ENCODE data around the gene AURKAIP1.
A peak's percentile ranks its signal among the peaks of the same experiment; 100 is the strongest.

The AURKAIP1 gene

DNA sequence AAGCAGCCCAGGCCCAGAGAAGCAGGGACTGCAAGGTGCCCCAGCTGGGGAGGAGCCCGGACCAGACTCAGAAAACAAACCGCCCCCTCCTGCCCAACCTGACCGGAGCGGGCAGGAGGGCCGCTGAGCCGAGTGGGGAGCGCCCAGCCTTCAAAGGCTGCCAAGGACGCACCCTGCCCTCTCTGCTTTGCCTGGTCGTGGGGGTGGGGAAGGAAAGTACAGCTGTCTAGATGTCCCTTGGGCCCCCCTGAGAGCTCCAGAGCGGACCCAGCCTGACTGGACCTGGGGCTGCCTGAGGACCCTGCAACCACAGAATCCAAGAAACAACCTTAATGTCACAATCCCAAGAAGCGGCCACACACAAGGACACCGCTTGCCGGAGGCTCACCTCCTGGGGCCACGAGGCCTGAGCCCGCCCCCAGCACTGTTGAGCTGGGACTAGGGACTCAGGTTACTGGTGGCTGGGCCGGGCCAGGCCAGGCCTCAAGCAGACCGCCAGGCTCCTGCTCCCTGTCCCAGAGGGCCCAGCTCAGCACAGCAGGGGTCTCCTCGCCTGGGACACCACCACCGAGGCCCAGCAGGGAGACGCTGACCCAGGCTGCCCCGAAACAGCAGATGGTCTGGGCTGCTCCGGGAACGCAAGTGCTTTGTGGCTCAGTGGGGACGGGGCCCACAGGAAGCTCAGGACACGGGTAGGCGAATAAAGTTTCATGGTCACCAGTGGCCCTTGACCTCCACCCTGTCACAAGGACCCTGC lies 27.2 kb downstream of the AURKAIP1 start:
- no peak for DNase-seq (ENCODE audit: low read depth in 3 of 3)

DNA sequence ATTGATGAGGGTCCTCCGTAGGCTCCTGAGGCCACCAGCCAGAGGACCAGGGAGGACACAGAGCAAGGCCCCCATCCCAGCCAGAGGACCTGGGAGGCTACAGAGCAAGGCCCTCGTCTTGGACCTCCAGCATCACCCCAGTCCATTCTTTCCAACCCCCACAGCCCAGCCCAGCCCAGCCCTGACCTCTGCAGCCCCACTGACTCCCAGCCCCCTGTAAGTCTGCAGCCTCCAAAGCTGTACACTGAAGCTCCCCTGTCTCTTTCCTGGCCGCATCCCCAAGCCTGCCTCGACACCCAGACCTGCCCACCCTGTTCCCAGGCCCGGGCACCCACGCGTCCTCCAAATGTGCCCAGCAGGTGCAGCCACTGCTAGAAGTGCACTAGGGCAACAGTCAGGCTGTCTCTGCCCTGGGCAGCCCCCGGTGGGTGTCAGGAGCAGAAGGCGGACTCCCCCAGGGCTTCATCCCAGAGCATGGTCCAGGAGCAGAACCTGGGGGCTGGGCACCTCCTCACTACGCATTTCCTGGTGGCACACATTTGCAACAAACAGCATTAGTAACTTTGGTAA lies 27.9 kb downstream of the AURKAIP1 start:
- DNase-seq (ENCODE audit: low read depth in 3 of 3): no peak

DNA sequence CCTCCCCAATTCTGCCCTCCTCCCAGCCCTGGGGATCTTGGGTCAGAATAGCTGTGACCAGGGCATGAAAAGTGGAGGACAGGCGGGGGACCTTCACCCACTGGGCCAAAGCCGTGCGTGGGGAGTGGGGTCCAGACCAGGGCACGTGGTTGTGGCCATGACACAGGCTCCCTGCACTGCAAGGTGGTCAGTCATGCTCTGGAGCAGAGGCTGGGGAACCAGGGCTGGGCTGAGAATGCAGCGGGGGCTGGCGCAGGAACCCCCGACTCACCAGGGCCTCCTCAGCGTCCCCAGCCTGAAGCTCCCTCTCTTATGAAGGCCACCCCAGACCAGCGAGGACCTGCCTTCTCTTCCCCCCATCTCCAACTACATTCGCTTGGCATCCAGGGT lies 28.5 kb downstream of the AURKAIP1 start:
- no peak for DNase-seq (ENCODE audit: low read depth in 3 of 3)

DNA sequence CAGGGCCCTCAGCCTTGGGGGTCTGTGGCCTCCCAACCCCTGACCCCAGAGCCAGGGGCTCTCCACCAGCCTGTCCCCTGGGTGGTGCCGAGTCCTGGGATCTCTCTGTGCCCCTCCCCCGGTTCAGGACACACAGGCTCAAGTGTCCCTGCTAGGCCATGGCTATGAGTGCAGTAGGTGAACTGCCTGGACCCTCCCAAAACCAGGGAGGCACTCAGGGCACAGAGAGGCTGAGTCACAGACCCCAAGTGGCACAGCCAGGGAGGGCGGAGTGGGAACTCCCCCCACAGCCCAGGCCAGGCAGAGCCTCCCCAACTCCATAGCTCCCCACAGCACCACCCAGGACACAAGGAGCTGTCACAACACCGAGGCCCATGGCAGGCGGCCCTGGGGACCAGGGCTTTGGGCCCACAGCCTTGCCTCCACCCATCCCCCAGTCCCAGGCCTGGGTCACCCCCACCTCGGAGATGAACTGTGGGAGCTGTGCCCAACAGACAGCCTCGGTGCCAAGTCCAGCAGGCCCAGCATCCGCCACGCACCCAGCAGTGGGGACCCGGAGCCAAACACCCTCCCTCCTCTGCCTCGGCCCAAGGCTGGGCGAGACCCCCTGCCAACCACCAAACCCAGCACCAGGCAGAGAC lies 29.0 kb downstream of the AURKAIP1 start:
- DNase-seq (ENCODE audit: low read depth in 3 of 3): no peak

DNA sequence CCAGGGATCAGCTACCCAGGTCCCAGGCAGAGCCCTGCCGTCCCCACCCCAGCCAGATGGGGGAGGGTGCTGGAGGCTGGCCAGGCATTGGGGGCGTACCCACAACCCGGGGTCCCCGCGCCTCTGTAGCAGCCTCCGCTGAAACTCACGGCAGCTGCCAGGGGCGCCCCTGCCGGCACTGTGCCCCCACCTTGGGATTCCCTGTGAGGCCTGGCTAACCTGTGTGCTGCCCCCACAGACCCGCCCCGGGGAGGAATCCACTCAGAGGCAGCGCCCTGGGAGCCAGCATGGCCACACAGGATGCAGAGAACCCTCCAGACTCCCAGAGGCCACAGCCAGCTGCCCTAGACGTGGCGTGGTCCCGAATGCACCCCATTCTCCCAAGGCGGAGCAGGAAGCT lies 29.6 kb downstream of the AURKAIP1 start:
- no peak for DNase-seq (ENCODE audit: low read depth in 3 of 3)

DNA sequence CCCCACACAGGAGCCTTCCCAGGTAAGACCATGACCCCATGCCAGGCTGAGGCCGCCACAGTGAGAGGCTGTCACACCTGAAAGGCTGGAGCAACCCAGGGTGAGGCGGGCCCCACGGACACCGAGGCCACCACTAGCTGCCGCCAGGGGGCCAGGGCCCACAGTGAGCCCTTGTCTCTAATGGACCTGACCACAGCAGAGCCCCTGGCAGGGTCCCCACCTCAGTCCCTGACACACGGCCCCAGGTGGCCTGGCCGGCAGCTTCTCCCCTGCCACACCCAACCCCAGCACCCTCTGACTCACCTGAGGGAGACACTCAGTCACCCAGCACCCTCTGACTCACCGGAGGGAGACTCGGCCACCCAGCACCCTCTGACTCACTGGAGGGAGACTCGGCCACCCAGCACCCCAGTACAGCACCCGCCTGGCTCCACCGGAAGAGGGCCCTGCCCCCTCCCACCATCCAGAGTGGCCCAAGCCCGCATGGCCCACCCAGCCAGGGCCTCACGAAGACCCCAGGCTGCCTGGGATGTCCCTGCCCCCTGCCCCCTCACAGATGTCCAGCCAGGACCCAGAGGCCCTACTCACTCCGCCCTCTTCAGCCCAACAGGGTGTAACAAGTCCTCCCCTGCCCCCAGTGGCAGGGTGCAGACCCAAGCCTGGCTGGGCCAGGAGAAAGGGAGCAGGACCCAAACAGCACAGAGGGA lies 30.2 kb downstream of the AURKAIP1 start:
- peak; percentile 39 to 55 (median 44) for DNase-seq (ENCODE audit: low read depth in 3 of 3)

DNA sequence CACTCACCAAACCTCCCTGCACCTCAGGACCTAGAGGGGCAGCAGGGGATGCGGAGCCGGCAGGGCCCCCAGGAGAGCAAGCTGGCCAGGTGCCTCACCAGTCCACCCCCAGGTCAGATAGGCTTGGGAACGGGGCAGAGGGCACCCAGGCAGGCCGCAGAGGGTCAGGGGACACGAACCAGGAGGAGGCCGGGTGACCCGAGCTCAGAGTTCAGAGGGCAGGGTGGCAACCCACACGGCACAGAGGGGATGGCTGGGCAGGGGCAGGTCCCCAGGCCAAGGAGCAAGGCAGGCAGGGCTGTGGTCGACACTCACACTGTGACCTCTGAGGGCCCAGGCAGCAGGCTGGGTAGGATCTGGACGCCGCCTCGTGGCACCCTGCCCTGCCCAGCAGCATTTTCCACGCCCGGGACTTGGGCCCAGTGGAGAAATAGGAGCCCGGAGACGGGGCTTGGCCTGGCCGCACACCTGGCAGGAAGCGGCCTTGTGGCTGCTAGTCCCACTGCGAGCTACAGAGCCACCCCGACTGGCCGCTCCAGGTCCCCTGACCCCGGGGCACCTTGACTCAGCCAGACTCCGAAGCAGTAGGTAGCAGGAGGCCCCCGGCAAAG lies 31.1 kb downstream of the AURKAIP1 start:
- DNase-seq (ENCODE audit: low read depth in 3 of 3): no peak

DNA sequence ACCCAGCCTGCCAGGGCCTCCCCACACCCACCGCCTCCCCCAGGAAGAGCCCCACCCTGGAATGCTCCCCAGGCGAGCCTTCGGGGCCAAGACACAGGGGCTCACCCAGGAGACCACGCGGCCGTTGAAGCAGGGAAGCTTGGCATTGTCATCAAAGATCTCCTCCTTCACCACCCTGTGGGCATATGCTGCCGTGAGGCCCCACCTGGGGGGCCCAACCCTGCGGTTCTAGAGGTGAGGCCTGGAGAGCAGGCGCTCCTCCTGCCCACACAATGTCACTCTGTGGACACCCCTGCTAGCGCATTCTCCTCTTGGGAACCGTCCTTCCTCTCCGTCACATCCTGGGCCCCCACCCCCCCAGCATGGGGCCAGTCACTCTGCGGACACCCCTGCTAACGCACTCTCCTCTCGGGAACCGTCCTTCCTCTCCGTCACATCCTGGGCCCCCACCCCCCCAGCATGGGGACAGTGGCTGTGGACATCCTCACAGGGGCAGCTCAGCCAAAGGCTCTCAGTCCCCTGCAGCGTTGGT lies 32.4 kb downstream of the AURKAIP1 start:
- no peak for DNase-seq (ENCODE audit: low read depth in 3 of 3)

DNA sequence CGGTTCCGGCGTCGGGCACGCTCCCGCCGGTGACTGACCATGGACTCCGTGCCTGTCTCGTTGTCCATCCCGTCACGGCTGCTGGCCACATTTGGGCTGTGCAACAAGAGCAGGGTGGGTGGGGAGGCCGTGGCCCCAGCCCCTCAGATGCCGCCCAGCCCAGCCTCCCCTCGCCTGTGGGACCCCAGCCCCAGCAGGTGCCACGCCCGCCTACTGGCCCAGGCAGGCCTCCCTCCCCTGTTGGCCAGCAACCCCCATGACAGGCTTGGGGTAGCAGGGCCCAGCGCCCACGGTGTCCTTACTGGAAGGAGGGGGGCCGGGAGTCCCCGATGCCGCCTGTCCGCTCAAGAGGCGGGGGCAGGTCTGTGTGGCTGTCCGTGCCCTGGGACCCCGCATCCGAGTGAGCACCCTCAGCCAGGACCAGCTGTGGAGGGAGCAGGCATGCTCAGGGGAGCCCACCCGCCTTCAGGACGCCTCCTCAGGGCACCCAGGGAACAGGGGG lies 32.9 kb downstream of the AURKAIP1 start:
- no peak for DNase-seq (ENCODE audit: low read depth in 3 of 3)

DNA sequence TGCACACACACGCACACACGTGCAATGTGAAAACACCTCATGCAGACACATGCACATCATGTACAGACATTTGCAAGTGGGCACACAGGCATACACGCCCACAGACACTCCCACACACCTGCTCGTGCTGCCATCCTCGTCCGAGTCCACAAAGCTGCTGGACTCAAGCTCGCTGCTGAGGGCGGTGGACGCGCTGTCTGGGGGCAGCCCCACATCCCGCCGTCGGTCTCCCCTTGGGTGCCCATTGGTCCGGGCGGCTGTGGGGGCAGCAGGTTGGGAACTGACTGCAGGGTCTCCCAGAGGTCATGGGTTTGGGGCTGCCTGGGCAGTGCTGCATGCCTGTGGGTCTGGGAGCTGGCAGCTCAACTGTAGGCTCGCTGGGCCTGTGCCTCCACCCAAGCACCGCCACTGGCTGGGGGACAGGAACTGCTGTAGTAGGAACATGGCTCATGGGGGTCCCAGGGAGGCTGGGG lies 33.4 kb downstream of the AURKAIP1 start:
- DNase-seq (ENCODE audit: low read depth in 3 of 3): no peak

DNA sequence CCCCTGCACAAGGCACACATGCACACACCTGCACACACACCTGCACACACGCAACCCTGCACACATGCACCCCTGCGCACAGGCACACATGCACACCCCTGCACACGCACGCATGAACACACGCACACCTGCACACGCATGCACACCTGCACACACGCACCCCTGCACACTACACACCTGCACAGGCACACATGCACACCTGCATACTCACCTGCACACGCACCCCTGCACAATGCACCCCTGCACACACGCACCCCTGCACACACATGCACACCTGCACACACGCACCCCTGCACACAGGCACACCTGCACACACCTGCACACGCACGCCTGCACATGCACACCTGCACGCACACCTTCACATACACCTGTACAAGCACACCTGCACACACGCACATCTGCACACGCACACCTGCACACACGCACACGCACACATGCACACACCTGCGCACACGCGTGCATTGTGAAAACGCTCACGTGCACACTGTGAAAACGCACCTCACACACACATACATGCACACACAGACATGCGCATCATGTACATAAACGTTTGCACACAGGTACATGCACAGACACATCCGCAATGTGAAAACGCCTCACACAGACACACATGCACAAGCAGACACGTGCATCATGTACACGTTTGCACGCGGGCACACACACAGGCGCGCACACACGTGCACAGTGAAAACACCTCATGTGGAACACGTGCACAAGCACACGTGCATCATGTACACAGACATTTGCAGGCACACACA lies 34.0 kb downstream of the AURKAIP1 start:
- no peak for DNase-seq (ENCODE audit: low read depth in 3 of 3)

DNA sequence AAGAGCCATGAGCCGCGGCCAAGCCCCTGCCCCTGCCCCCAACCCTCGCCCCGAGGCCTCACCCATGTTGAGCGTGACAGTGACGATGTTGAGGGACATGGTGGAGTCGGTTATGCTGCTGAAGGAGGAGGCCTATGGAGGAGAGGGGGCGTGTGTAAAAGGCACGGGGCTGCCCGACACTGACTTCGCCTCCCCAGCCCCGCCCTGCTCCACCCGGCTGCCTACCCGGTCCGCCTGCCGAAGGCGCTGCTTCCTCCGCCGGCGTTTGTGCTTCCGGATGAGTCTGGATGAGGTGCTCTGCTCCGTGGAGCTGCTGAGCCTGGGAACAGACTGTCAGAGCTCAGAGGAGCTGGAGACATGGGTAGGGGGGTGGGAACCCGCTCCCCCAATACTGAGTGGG lies 34.8 kb downstream of the AURKAIP1 start:
- no peak for DNase-seq (ENCODE audit: low read depth in 3 of 3)

DNA sequence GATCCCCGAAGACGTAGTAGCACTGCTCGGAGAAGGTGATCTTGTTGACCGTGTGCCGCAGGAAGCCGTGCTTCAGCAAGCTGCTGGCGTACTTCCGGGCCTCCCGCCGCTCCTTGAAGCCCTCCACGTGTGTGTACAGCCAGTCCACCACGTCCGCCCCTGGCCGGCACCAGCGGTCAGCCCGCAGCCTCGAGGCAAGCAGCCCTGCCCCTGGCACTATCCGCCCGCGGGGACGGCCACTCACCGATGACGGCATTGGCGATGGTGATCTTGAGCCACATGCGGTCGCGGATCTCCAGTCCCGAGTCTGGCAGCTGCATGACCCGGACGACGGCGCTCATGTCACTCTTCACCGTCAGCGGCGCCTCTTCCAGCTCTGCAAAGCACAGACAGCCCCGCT lies 36.7 kb downstream of the AURKAIP1 start:
- no peak for DNase-seq (ENCODE audit: low read depth in 3 of 3)

DNA sequence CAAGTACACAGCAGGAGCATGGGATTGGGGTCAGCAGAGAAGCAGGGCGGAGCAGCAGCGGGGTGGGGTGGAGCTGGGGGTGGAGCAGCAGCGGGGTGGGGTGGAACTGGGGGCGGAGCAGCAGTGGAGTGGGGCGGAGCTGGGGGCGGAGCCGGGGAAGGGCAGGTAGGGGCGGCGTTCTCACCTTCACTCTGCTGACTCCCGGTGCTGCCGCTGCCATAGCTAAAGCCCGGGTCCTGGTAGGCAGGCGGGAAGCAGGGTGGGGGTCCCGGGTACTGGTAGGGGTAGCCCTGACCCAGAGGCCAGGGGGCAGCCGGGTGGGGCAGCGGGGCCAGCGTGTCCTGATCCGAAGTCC lies 37.2 kb downstream of the AURKAIP1 start:
- peak in 1 of 3 donors; percentile 41 for DNase-seq (ENCODE audit: low read depth in 3 of 3)

DNA sequence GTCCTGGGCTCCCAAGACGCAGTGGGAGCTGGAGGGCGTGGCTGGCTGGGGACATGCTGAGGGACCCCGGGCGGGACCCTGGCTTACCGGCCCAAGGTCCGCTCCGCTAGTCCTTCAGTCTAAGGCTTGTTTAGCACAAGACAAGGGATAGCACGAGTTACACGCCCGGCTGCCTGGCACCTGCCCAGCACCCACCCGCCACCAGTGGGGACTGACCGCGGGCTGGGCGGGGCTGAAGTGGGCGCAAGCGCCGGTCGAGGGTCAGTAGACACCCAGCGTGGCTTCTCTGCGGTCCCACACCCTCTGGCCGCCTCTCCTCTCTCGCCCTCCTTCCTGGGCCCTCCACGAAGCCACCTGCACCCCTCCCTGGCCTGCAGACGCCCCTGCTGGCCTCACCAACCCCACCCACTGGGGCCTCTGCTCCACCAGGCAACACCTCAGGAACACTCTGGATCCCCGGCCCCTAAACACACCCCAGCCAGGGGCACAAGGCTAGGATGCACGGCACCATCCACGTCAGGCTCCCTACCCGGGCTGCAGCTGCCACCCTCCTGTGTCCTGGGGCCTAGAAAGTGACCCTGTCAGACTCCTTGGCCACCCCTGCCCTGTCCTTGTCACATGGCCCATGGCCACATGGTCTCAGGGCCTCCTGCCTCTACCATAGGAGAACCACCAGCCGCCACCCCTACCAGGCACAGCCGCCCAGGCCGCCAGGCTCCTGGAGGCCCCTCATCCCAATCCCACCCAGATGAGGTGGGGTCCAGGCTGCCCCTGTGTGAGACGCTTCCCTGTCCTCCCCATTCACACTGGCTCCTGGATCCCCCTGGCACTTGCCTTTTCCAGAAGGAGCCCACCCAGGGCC lies 37.8 kb downstream of the AURKAIP1 start:
- no peak for DNase-seq (ENCODE audit: low read depth in 3 of 3)

DNA sequence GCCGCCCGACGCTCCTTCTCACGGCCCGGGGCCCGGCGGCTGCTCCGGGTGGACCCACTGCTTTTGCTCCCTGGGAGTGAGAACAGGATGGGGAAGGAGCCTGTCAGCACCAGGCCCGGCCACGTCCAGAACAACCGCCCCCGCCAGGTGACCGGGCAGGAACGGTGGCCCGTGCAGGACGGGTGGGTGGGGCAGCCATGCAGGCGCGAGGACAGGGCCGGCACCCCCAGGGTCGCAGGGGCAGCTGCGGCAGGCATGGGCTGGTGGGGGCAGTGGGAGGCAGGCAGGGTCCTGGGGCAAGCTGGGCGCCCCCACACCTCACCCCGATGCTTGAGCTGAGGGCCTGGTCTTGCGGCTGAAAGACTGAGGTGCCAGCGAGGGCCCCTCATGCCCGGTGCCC lies 38.6 kb downstream of the AURKAIP1 start:
- DNase-seq (ENCODE audit: low read depth in 3 of 3): no peak

DNA sequence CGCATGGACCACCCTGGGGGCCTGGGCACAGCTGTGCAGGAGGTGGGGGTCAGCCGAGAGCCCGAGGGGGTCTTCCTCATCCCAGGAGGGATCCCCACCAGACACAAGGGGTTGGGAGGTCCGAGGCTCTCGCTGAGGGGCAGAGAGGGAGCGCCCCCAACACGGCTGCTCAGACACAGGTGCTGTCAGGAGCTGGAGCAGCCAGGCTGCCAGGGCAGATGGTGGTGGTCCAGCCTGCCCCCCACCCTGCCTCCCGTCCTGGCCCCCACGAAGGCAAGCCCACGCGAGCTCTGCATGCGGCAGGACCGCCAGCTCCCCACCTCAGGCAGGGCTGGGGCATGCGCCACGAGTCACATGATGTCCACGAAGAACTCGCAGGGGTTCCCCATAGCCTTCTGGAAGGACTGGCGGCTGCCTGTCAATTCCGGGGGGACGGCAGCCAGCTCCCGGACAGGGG lies 39.2 kb downstream of the AURKAIP1 start:
- DNase-seq (ENCODE audit: low read depth in 3 of 3): no peak

DNA sequence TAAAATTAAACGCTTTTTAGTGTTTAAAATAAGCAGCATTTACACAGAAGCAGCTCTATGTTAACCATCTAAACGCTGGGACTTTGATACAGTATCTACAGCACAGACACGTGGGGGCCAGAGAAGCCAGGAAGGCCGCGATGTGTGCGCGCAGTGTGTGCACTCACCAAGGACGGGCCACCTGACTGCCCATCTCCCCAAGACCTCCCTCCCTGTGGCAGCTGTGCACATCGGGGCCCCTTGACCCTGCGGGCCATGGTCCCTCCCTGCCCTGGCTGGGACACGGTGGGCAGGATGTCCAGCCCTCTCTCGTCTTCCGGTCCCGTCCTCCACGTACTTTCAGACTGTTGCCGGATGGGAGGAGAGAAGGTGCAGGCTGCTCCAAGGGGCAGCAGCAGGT lies 39.7 kb downstream of the AURKAIP1 start:
- no peak for DNase-seq (ENCODE audit: low read depth in 3 of 3)

DNA sequence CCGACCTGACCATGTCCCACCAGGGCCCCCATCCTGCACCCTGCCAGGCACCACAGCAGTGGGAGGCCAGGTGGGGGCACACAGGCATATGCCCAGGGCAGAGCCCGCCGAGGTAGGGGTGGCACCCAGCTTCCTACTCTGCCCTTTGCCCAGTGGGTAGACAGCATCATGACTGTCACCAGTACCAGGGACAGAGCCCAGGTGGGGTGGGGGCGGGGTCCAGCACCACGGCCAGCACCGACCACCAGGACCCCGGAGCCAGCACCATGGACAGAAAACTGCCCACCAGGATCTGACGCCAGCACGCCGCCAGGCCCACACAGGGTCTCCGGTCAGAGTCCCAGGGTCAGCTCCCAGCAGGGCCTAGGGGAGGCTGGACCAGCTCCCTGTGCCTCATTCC lies 40.2 kb downstream of the AURKAIP1 start:
- DNase-seq (ENCODE audit: low read depth in 3 of 3): no peak

Data from stimulated activated CD4-positive, alpha-beta T cell treated with anti-CD3 and anti-CD28 coated beads, TNF-alpha, amount 100 ng/mL, for 48 hours (primary cell).